ENCODE data around the gene SNAP47. TPM values are rescaled to one million over a fixed set of nuclear protein-coding genes. Genes with fewer than 3 reads are reported as not detected.

Gene SNAP47
- total RNA-seq, 2 donors from 2014 or later: 51.6 to 74.7 TPM

DNA sequence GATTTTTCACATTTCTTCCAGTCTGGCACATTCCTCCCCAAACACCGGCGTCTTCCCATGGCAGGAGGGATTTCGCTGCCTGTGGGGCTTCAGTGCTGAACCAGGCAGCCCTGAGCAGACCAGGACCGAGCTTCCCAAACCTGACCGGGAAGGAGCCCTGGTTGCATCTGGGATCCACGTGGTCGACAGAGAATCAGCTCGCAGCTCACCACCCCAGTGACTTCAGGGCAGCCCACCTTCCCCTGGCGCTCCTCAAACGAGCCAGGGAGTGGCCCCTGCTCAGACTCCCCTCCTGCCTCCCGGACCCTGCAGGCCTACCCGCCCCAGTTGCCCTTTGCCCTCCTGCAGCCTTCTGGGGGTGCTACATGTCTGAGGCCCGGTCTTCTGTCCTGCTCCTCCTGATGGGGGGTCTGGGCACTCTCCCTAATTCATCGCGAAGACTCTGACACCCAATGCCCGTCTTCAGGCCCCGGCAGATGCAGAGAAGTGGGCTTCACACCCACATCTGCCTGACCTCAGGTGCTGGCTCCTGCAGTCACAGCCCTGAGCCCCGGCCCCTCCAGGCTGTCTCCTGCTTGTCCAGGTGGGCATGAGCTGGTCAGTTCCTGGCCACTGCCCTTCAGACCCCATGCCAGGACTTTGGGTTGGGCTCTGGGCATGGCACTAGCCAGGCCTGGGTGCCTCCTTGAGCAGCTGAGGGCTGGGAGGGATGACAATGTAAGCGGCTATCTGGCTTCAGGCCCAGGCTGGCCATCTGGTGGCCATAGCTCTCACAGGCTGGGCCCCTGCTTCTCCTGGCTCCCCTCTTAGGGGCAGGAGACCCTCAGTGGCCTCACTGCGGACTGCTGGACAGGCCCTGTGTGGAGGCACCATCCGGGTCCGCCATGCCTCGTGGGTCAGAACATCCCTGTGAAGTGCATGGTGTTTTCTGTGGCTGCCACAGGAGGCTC lies 54.1 kb downstream of the SNAP47 start:
- peaks cover 11% of the 10 kb centered on the region for H3K4me1 ChIP-seq (replicated peaks)
- intact Hi-C loops (cut with DNase I): loop anchor here (5.0 kb wide), 1 partner anchor 98 kb away; no protein-coding TSS in a partner anchor
- peak overlapping the region in 1 of 2 donors; percentile 79 for H3K27ac ChIP-seq
- no peak for DNase-seq (ENCODE audit: low spot score)
- H3K9me3 ChIP-seq: no peaks in the 10 kb centered on the region
- H3K36me3 ChIP-seq: no peaks in the 10 kb centered on the region
- WGBS: 68% methylated on average over 23 of the region's 23 CpGs
- H3K27me3 ChIP-seq (replicated peaks; ENCODE audit: insufficient read depth): no peaks in the 10 kb centered on the region
- TF ChIP-seq, protein P1, sequence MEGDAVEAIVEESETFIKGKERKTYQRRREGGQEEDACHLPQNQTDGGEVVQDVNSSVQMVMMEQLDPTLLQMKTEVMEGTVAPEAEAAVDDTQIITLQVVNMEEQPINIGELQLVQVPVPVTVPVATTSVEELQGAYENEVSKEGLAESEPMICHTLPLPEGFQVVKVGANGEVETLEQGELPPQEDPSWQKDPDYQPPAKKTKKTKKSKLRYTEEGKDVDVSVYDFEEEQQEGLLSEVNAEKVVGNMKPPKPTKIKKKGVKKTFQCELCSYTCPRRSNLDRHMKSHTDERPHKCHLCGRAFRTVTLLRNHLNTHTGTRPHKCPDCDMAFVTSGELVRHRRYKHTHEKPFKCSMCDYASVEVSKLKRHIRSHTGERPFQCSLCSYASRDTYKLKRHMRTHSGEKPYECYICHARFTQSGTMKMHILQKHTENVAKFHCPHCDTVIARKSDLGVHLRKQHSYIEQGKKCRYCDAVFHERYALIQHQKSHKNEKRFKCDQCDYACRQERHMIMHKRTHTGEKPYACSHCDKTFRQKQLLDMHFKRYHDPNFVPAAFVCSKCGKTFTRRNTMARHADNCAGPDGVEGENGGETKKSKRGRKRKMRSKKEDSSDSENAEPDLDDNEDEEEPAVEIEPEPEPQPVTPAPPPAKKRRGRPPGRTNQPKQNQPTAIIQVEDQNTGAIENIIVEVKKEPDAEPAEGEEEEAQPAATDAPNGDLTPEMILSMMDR (IDR thresholded peaks at IDR 0.05): no peak
- TF ChIP-seq POLR2A (IDR thresholded peaks at IDR 0.05): no peak
- TF ChIP-seq POLR2AphosphoS5 (IDR thresholded peaks at IDR 0.05): no peak
- H3K4me3 ChIP-seq: peak overlapping the region; percentile 39 to 53

DNA sequence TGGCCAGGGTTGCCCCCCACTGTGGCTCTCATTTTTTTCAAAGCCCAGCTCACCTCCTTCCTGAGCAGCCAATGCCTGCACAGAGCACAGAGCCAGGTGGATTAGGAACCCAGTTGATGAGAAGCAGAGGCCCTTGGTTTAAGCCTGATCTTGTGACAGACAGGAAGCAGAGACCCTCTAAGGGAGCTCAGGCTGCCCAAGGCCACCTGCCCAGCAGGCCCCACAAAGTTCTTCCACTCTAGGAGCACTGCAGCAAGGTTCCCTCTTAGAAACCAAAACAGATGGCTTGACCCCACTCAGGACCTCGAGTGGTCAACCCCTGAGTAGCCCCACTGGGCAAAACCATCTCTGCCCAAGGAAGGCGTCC lies 54.8 kb downstream of the SNAP47 start:
- Histone ChIP-seq H3K4me3 (no peak overlapping the region), H3K27ac (no peak overlapping the region), H3K9me3 (no peaks in the 10 kb centered on the region), H3K27me3 (replicated peaks; ENCODE audit: insufficient read depth) (no peaks in the 10 kb centered on the region), H3K36me3 (no peaks in the 10 kb centered on the region), H3K4me1 (replicated peaks) (peaks cover 11% of the 10 kb centered on the region)
- TF ChIP-seq POLR2A (IDR thresholded peaks at IDR 0.05) (no peak), POLR2AphosphoS5 (IDR thresholded peaks at IDR 0.05) (no peak)
- WGBS: 96% methylated on average over 2 of the region's 2 CpGs
- intact Hi-C loops (cut with DNase I): no loop called here
- DNase-seq (ENCODE audit: low spot score): no peak

DNA sequence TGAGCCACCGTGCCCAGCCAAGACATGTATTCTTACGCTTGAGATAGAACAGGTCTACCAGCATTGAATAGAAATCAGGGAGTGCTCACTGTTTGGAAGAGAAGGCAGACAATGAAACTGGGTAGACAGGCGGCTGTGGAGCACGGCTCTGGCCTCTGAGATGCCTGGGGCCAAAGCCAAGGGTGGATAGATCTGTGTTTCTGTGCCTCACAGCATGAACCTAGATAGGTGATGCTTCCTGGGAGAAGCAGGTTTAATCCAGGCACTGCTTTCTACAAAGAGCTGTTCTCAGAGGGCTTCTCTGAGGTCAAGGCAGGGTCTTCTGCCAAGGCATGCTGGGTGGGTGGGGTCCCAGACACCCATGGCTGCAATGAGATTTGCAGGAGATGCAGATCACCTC lies 55.6 kb downstream of the SNAP47 start:
- TF ChIP-seq, protein P1 (IDR thresholded peaks at IDR 0.05): no peak
- no peak for TF ChIP-seq POLR2A (IDR thresholded peaks at IDR 0.05)
- no peak for TF ChIP-seq POLR2AphosphoS5 (IDR thresholded peaks at IDR 0.05)
- intact Hi-C loops (cut with DNase I): no loop called here
- H3K27ac ChIP-seq: no peak overlapping the region
- no peak for DNase-seq (ENCODE audit: low spot score)
- no peaks in the 10 kb centered on the region for H3K9me3 ChIP-seq
- H3K27me3 ChIP-seq (replicated peaks; ENCODE audit: insufficient read depth): no peaks in the 10 kb centered on the region
- H3K4me1 ChIP-seq (replicated peaks): peaks cover 11% of the 10 kb centered on the region
- no peaks in the 10 kb centered on the region for H3K36me3 ChIP-seq
- 67% methylated on average over 4 of the region's 4 CpGs for WGBS
- H3K4me3 ChIP-seq: no peak overlapping the region

DNA sequence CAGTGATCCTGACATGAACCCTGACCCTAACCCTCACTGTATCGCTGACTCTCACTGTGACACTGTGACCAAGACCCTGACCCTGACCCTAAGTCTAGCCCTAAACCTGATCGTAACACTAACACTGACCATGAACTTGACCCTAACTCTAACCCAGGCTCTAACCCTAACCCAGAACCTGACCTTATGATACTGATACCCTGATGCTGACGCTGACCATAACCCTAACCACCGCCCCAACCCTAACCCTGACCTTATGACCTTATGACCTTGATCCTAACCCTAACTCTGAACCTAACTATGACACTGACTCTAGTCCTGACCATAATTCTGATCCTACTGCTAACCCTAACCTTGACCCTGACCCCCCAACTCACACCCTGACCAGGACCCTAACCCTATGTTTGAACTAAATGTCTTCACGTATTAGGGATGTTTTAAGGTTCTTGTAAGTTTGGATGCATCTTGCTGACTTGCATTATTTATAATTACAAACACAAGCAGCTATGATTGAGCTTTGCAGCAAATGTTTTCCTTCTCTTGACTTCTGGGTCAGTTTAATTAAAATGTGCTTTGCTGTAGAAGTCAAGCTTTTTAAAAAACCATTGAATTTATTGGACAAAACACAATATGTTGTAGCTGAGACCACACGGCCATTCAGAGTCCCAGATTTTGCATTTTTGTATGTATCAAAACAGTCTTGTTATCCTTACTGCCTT lies 56.3 kb downstream of the SNAP47 start:
- intact Hi-C loops (cut with DNase I): no loop called here
- Histone ChIP-seq H3K27ac (no peak overlapping the region), H3K4me1 (replicated peaks) (peaks cover 7% of the 10 kb centered on the region)

More for the DNA sequence above, 56.3 kb downstream of the SNAP47 start:
- Histone ChIP-seq H3K27me3 (replicated peaks; ENCODE audit: insufficient read depth) (no peaks in the 10 kb centered on the region), H3K36me3 (no peaks in the 10 kb centered on the region), H3K4me3 (no peak overlapping the region), H3K9me3 (no peaks in the 10 kb centered on the region)
- no peak for DNase-seq (ENCODE audit: low spot score)
- TF ChIP-seq POLR2AphosphoS5 (IDR thresholded peaks at IDR 0.05) (no peak), POLR2A (IDR thresholded peaks at IDR 0.05) (no peak)
- TF ChIP-seq, protein P1 (IDR thresholded peaks at IDR 0.05): no peak
- 87% methylated on average over 6 of the region's 6 CpGs for WGBS

Measured in prostate gland (tissue), 2 donors.